IMR-90 (cell line): ENCODE measurements around the gene DPF3. TPM values are rescaled to one million over a fixed set of nuclear protein-coding genes. Genes with fewer than 3 reads are reported as not detected.

ENCODE experiments used
- ATAC-seq: fragments of 200-7000 bp; cut with Tn5 transposase; 2 replicates; pipeline ENCODE4 v1.9.1; 2020; ENCODE audit warnings: low read depth, mild to moderate bottlenecking, moderate library complexity
- BruUV-seq: library from RNA; stranded (reverse); fragments of 400-500 nt; replicated peaks from 2 replicates; lab custom pipeline; 2021; lab: Mats Ljungman, UMichigan
- CTCF ChIA-PET: fragments of 300-600 bp; formaldehyde crosslinking; extraction: SDS; loops from one replicate; lab custom pipeline; 2021; ENCODE audit warnings: antibody characterized with exemption; lab: Yijun Ruan, JAX
- POLR2A ChIA-PET: fragments of 300-600 bp; sonication (Branson Sonifier 250); formaldehyde crosslinking; loops from one replicate; lab custom pipeline; 2022; ENCODE audit warnings: antibody characterized with exemption; ENCODE audit not compliant: unreplicated experiment; lab: Charles Lee
- DNase-seq: peaks from one replicate; pipeline ENCODE4 v3.0.0; 2013
- H2AFZ ChIP-seq: replicated peaks from 2 replicates; pipeline ENCODE3; 2013; ENCODE audit warnings: low read length, mild to moderate bottlenecking; ENCODE audit not compliant: poor library complexity
- H2AK5ac ChIP-seq: 2 replicates; pipeline ENCODE4 v1.6.1; 2013; ENCODE audit warnings: low read depth, low read length, inconsistent platforms
- H2AK9ac ChIP-seq: replicated peaks from 2 replicates; pipeline ENCODE3; 2013; ENCODE audit warnings: mild to moderate bottlenecking, low read depth, low read length, moderate library complexity; ENCODE audit not compliant: poor library complexity
- H2BK120ac ChIP-seq: 2 replicates; pipeline ENCODE4 v1.6.1; 2013; ENCODE audit warnings: low read depth, low read length, inconsistent platforms
- H2BK15ac ChIP-seq: 3 replicates; pipeline ENCODE4 v1.6.1; 2013; ENCODE audit warnings: low read depth, low read length, inconsistent platforms
- H2BK20ac ChIP-seq: 2 replicates; pipeline ENCODE4 v1.6.1; 2013; ENCODE audit warnings: low read depth, mild to moderate bottlenecking, inconsistent platforms, low read length, moderate library complexity
- H2BK5ac ChIP-seq: 2 replicates; pipeline ENCODE4 v1.6.1; 2013; ENCODE audit warnings: mild to moderate bottlenecking, low read depth, low read length, inconsistent platforms; ENCODE audit not compliant: poor library complexity, severe bottlenecking
- H3K14ac ChIP-seq: replicated peaks from 2 replicates; pipeline ENCODE4 v1.6.1; 2013; ENCODE audit warnings: low read depth, low read length, inconsistent platforms
- H3K18ac ChIP-seq: 2 replicates; pipeline ENCODE4 v1.6.1; 2013; ENCODE audit warnings: low read depth, low read length, control low read depth
- H3K23ac ChIP-seq: 2 replicates; pipeline ENCODE4 v1.6.1; 2013; ENCODE audit warnings: low read depth, low read length, inconsistent platforms
- H3K27ac ChIP-seq: 2 replicates; pipeline ENCODE4 v1.5.1; 2013; ENCODE audit warnings: mild to moderate bottlenecking, control low read depth, low read length; ENCODE audit not compliant: insufficient read depth
- H3K27me3 ChIP-seq: 2 replicates; pipeline ENCODE4 v1.6.1; 2013; ENCODE audit warnings: low read length; ENCODE audit not compliant: control insufficient read depth, insufficient read depth
- H3K36me3 ChIP-seq: 2 replicates; pipeline ENCODE4 v1.6.1; 2013; ENCODE audit warnings: low read length, mixed read lengths; ENCODE audit not compliant: control insufficient read depth, insufficient read depth
- H3K4ac ChIP-seq: 2 replicates; pipeline ENCODE4 v1.6.1; 2013; ENCODE audit warnings: low read depth, low read length, inconsistent platforms
- H3K4me1 ChIP-seq: 2 replicates; pipeline ENCODE4 v1.6.1; 2013; ENCODE audit warnings: low read length, mixed read lengths; ENCODE audit not compliant: control insufficient read depth, insufficient read depth
- H3K4me2 ChIP-seq: 2 replicates; pipeline ENCODE4 v1.6.1; 2013; ENCODE audit warnings: low read depth, mild to moderate bottlenecking, control low read depth, low read length, moderate library complexity
- H3K4me3 ChIP-seq: 2 replicates; pipeline ENCODE4 v1.5.1; 2013; ENCODE audit warnings: low read depth, mild to moderate bottlenecking, control low read depth, low read length, moderate library complexity; ENCODE audit not compliant: insufficient read depth
- H3K56ac ChIP-seq: 2 replicates; pipeline ENCODE4 v1.6.1; 2013; ENCODE audit warnings: low read length, inconsistent platforms; ENCODE audit not compliant: insufficient read depth; ENCODE audit errors: extremely low read depth
- H3K79me1 ChIP-seq, 2 experiments: 2 replicates each; pipeline ENCODE4 v1.6.1; 2013; ENCODE audit warnings: low read length in 2 of 2, inconsistent platforms in 1 of 2, low read depth in 1 of 2
- H3K9ac ChIP-seq: 2 replicates; pipeline ENCODE4 v1.6.1; 2013; ENCODE audit warnings: low read depth, low read length, control low read depth
- H3K9me1 ChIP-seq: 2 replicates; pipeline ENCODE4 v1.6.1; 2013; ENCODE audit warnings: low read length, inconsistent platforms; ENCODE audit not compliant: insufficient read depth
- H3K9me3 ChIP-seq: 2 replicates; pipeline ENCODE4 v1.6.1; 2013; ENCODE audit warnings: low read length; ENCODE audit not compliant: control insufficient read depth, insufficient read depth
- H4K20me1 ChIP-seq: 2 replicates; pipeline ENCODE4 v1.6.1; 2013; ENCODE audit warnings: low read length, inconsistent platforms; ENCODE audit not compliant: insufficient read depth
- H4K5ac ChIP-seq: 2 replicates; pipeline ENCODE4 v1.6.1; 2013; ENCODE audit warnings: mild to moderate bottlenecking, low read depth, low read length, control low read depth
- H4K8ac ChIP-seq, 2 experiments: 2 replicates each; pipeline ENCODE4 v1.6.1; 2013; ENCODE audit warnings: low read depth in 2 of 2, low read length in 2 of 2, control low read depth in 1 of 2, inconsistent platforms in 1 of 2
- H4K91ac ChIP-seq: 2 replicates; pipeline ENCODE4 v1.6.1; 2013; ENCODE audit warnings: low read depth, low read length, inconsistent platforms; ENCODE audit not compliant: insufficient read depth
- BHLHE40 ChIP-seq: fragments of 150-350 bp; IDR thresholded peaks from 2 replicates; pipeline ENCODE4 v1.6.1; 2016; ENCODE audit warnings: mild to moderate bottlenecking, low read depth, low read length
- CEBPB ChIP-seq: IDR thresholded peaks from 2 replicates; pipeline ENCODE4 v1.6.1; 2012; ENCODE audit warnings: low read depth, low read length, improper control_type of control experiment
- CHD1 ChIP-seq: IDR thresholded peaks from 2 replicates; pipeline ENCODE4 v1.6.1; 2012; ENCODE audit warnings: low read depth, low read length, improper control_type of control experiment
- CTCF ChIP-seq: conservative IDR thresholded peaks from 2 replicates; pipeline ENCODE4 v1.5.1; 2012; ENCODE audit warnings: mild to moderate bottlenecking, low read depth, low read length, improper control_type of control experiment
- FOS ChIP-seq: fragments of 150-350 bp; IDR thresholded peaks from 2 replicates; pipeline ENCODE4 v1.6.1; 2016; ENCODE audit warnings: low read depth, low read length
- MAFK ChIP-seq: IDR thresholded peaks from 2 replicates; pipeline ENCODE4 v1.6.1; 2012; ENCODE audit warnings: low read depth, low read length, improper control_type of control experiment
- MAZ ChIP-seq: IDR thresholded peaks from 2 replicates; pipeline ENCODE4 v1.6.1; 2012; ENCODE audit warnings: low read depth, mild to moderate bottlenecking, low read length, improper control_type of control experiment, moderate library complexity, borderline replicate concordance
- NFE2L2 ChIP-seq: fragments of 150-350 bp; IDR thresholded peaks from 2 replicates; pipeline ENCODE4 v1.6.1; 2016; ENCODE audit warnings: low read depth, mild to moderate bottlenecking, low read length
- POLR2A ChIP-seq: IDR thresholded peaks from 2 replicates; pipeline ENCODE4 v1.6.1; 2012; ENCODE audit warnings: mild to moderate bottlenecking, low read depth, low read length
- RFX5 ChIP-seq: IDR thresholded peaks from 2 replicates; pipeline ENCODE4 v1.8.0; 2012; ENCODE audit warnings: low read depth, mild to moderate bottlenecking, low read length, moderate library complexity
- SMC3 ChIP-seq: fragments of 150-350 bp; IDR thresholded peaks from 2 replicates; pipeline ENCODE4 v1.6.1; 2016; ENCODE audit warnings: low read depth, mild to moderate bottlenecking, antibody characterized with exemption, low read length, moderate library complexity
- USF2 ChIP-seq: fragments of 150-350 bp; IDR thresholded peaks from 2 replicates; pipeline ENCODE4 v1.6.1; 2017; ENCODE audit warnings: mild to moderate bottlenecking, antibody characterized with exemption, low read length, low read depth
- WGBS, 2 experiments: methylation state at CpG; one replicate each; pipeline versions ENCODE4 v1.1.5 to v1.1.7; 2013; ENCODE audit warnings: missing lambda C conversion rate in 2 of 2; ENCODE audit not compliant: insufficient read length in 1 of 2; ENCODE audit errors: extremely low coverage in 2 of 2; 5-methylcytosine and 5-hydroxymethylcytosine counted together
- dilution Hi-C: fragments of 300-500 bp; cut with HindIII; formaldehyde crosslinking; loops from one replicate; pipeline ENCODE4 v1.14.3; 2018; ENCODE audit warnings: low sequenced_read_pairs; ENCODE audit not compliant: unreplicated experiment
- in situ Hi-C: fragments of 300-500 bp; cut with MboI; formaldehyde crosslinking; loops from 3 replicates; pipeline ENCODE4 v1.14.3; 2019; ENCODE audit warnings: low sequenced_read_pairs, inconsistent platforms, mixed read lengths
- intact Hi-C: fragments of 100-400 bp; cut with micrococcal nuclease; formaldehyde crosslinking; loops from 2 replicates; pipeline ENCODE4 v1.10.0; 2022
- polyA plus RNA-seq, 3 experiments: library from polyadenylated mRNA; depleted of rRNA; stranded (reverse); fragments of >200 nt; gene quantifications; 2 replicates each; pipeline ENCODE4 v1.2.3, GENCODE V29; 2012; ENCODE audit warnings: low replicate concordance in 1 of 3
- total RNA-seq: library from RNA; depleted of rRNA; stranded (reverse); fragments of >200 nt; gene quantifications from 2 replicates; pipeline ENCODE4 v1.2.3, GENCODE V29; 2012
- TF ChIP-seq, protein P1 (sequence below): fragments of 150-350 bp; IDR thresholded peaks from 2 replicates; pipeline ENCODE4 v1.6.1; 2016; ENCODE audit warnings: low read depth, mild to moderate bottlenecking, low read length, moderate library complexity, borderline replicate concordance

DPF3 gene
- total and polyA plus RNA-seq, 2 of the 4 experiments (the other 2 are of a cell fraction): 30.5 to 32.8 TPM

GRCh38 chr14:72608391-72609204 lies 285.3 kb downstream of the DPF3 start:
- ATAC-seq: peak; percentile 76
- intact Hi-C loops (loop anchor here (1.0 to 5.0 kb wide), 3 partner anchors 57 to 284 kb away; partner anchors contain the start of gene DPF3), dilution Hi-C loops (no loop called here), in situ Hi-C loops (loop anchor here (10.0 kb wide), 1 partner anchor 84 kb away; no protein-coding TSS in a partner anchor)
- peak; percentile 97 for DNase-seq
- Histone ChIP-seq H3K9ac (peak overlapping the region; percentile 75), H3K4me2 (peak overlapping the region; percentile 69), H3K18ac (peak overlapping the region; percentile 99), H4K5ac (peak overlapping the region; percentile 99), H3K4me1 (peaks cover 27% of the 10 kb centered on the region), H3K27me3 (no peaks in the 10 kb centered on the region), H2BK5ac (peak overlapping the region; percentile 99), H2BK15ac (peak overlapping the region; percentile 99; the same call in 2 of the 3 replicates), H3K4me3 (no peak overlapping the region), H3K27ac (peak overlapping the region; percentile 95), H2AK9ac (peak overlapping the region; percentile 98), H3K56ac (peak overlapping the region; percentile 98), H3K9me1 (peaks cover 29% of the 10 kb centered on the region), H3K4ac (peak overlapping the region; percentile 100), H4K91ac (peak overlapping the region; percentile 100), H4K8ac (peak overlapping the region; percentile 93 to 100), H2AFZ (peak overlapping the region; percentile 79), H3K14ac (peak overlapping the region; percentile 99), H2AK5ac (peak overlapping the region; percentile 99), H3K79me1 (peaks cover 0 to 30% of the 10 kb centered on the region in 2 experiments; a peak in 2 of 4 replicates), H3K9me3 (no peaks in the 10 kb centered on the region), H2BK120ac (peak overlapping the region; percentile 100), H4K20me1 (no peaks in the 10 kb centered on the region), H3K36me3 (no peaks in the 10 kb centered on the region), H2BK20ac (peak overlapping the region; percentile 100), H3K23ac (peak overlapping the region; percentile 100)
- ChIA-PET POLR2A (interaction anchor here (0.5 to 1.2 kb wide), 5 partner anchors 9 to 213 kb away, joined by 3 to 4 read pairs (median 4); no protein-coding TSS in a partner anchor), CTCF (interaction anchor here (0.6 to 1.2 kb wide), 5 partner anchors 33 to 255 kb away, joined by 3 to 5 read pairs (median 3); no protein-coding TSS in a partner anchor)
- BruUV-seq: no TSS peak
- WGBS, 2 experiments: no CpG with 5 or more reads among the region's 8 CpGs
- TF ChIP-seq CHD1: no peak
- no peak for TF ChIP-seq USF2
- TF ChIP-seq FOS: peak; percentile 98
- TF ChIP-seq CTCF: 0 out of 2 replicates have a peak, but pooled peaks have one; percentile 4
- TF ChIP-seq CEBPB: peak; percentile 91
- TF ChIP-seq RFX5: 0 out of 2 replicates have a peak, but pooled peaks have one; percentile 32
- peak; percentile 52; the same call in 1 of the 2 replicates for TF ChIP-seq BHLHE40
- TF ChIP-seq MAFK: peak; percentile 39; the same call in 1 of the 2 replicates
- TF ChIP-seq, protein P1, sequence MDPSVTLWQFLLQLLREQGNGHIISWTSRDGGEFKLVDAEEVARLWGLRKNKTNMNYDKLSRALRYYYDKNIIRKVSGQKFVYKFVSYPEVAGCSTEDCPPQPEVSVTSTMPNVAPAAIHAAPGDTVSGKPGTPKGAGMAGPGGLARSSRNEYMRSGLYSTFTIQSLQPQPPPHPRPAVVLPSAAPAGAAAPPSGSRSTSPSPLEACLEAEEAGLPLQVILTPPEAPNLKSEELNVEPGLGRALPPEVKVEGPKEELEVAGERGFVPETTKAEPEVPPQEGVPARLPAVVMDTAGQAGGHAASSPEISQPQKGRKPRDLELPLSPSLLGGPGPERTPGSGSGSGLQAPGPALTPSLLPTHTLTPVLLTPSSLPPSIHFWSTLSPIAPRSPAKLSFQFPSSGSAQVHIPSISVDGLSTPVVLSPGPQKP: no peak
- TF ChIP-seq POLR2A: no peak
- peak; percentile 89 for TF ChIP-seq NFE2L2
- TF ChIP-seq MAZ: peak; percentile 89
- peak; percentile 36 for TF ChIP-seq SMC3
